Loucy (cell line): ENCODE data around the gene LINC01488.

Experiments
- H2AFZ ChIP-seq: fragments of 200-600 bp; sonication (generic); 2 replicates; pipeline ENCODE4 v1.6.0; 2016; ENCODE audit warnings: antibody characterized with exemption, mild to moderate bottlenecking, low read length, moderate library complexity
- H3F3A ChIP-seq: fragments of 200-600 bp; 2 replicates; pipeline ENCODE4 v1.6.0; 2016; ENCODE audit warnings: antibody characterized with exemption, low read depth, mild to moderate bottlenecking
- H3K27me3 ChIP-seq: fragments of 200-600 bp; sonication (generic); 2 replicates; pipeline ENCODE4 v1.6.1; 2014; ENCODE audit warnings: low read length, mild to moderate bottlenecking; ENCODE audit not compliant: insufficient read depth, poor library complexity, severe bottlenecking
- H3K36me3 ChIP-seq: fragments of 200-600 bp; sonication (generic); 2 replicates; pipeline ENCODE4 v1.6.1; 2016; ENCODE audit warnings: low read length; ENCODE audit not compliant: insufficient read depth
- H3K4me1 ChIP-seq: fragments of 200-600 bp; sonication (generic); 2 replicates; pipeline ENCODE4 v1.5.1; 2014; ENCODE audit warnings: low read length, mild to moderate bottlenecking; ENCODE audit not compliant: insufficient read depth, poor library complexity, severe bottlenecking
- H3K4me2 ChIP-seq: fragments of 200-600 bp; sonication (generic); 2 replicates; pipeline ENCODE4 v1.6.0; 2014; ENCODE audit warnings: antibody characterized with exemption, low read length, low read depth, mild to moderate bottlenecking; ENCODE audit not compliant: poor library complexity, severe bottlenecking
- H3K4me3 ChIP-seq: fragments of 200-600 bp; sonication (generic); 2 replicates; pipeline ENCODE4 v1.5.1; 2014; ENCODE audit warnings: low read length, mild to moderate bottlenecking, mixed read lengths; ENCODE audit not compliant: poor library complexity, severe bottlenecking
- H3K79me2 ChIP-seq: fragments of 200-600 bp; sonication (generic); 2 replicates; pipeline ENCODE4 v1.6.1; 2014; ENCODE audit warnings: low read length; ENCODE audit not compliant: insufficient read depth
- H3K9ac ChIP-seq: fragments of 200-600 bp; sonication (generic); 2 replicates; pipeline ENCODE4 v1.6.0; 2014; ENCODE audit warnings: mild to moderate bottlenecking, low read depth, low read length, moderate library complexity; ENCODE audit not compliant: poor library complexity, severe bottlenecking
- H3K9me2 ChIP-seq: fragments of 200-600 bp; sonication (generic); replicated peaks from 2 replicates; pipeline ENCODE4 v1.6.1; 2016; ENCODE audit warnings: low read depth, low read length, mixed read lengths
- H3K9me3 ChIP-seq: fragments of 200-600 bp; sonication (generic); 2 replicates; pipeline ENCODE4 v1.6.1; 2014; ENCODE audit warnings: mild to moderate bottlenecking, antibody characterized with exemption, low read length, low read depth; ENCODE audit not compliant: insufficient read depth
- H4K20me1 ChIP-seq: fragments of 200-600 bp; sonication (generic); 2 replicates; pipeline ENCODE4 v1.6.0; 2014; ENCODE audit warnings: antibody characterized with exemption, low read length, mild to moderate bottlenecking; ENCODE audit not compliant: insufficient read depth, poor library complexity, severe bottlenecking
- EZH2phosphoT487 ChIP-seq: fragments of 200-600 bp; IDR thresholded peaks from 2 replicates; pipeline ENCODE4 v1.6.1; 2018; ENCODE audit warnings: antibody characterized with exemption, mild to moderate bottlenecking, moderate library complexity, borderline replicate concordance
- TF ChIP-seq, protein P1 (sequence below): fragments of 200-600 bp; sonication (generic); conservative IDR thresholded peaks from 2 replicates; pipeline ENCODE4 v1.5.1; 2014; ENCODE audit warnings: mild to moderate bottlenecking, antibody characterized with exemption, low read length

LINC01488 gene

DNA sequence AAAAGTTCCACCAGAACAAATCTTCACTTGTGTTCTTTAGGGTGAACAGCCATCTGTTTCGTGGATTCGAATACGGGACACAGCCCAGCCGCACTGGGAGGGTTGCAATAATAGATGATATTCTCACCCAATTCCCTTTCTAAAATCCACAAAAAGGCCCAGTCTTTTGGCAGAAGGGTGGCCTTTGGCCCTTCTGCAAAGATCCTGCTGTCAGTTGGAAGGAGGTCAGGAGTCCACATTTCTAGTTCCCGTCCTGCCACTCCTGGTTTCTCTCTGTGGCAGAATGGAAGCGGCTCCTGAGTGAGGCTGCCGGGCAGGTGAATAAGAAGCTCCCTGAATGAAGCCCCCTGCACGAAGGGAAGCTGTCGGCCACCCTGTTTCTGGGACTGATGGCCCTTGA lies 11.2 kb upstream of the LINC01488 start:
- no peak overlapping the region for H3K4me2 ChIP-seq
- H3K36me3 ChIP-seq: no peaks in the 10 kb centered on the region
- no peaks in the 10 kb centered on the region for H3K9me3 ChIP-seq
- no peaks in the 10 kb centered on the region for H3K79me2 ChIP-seq
- TF ChIP-seq, protein P1, sequence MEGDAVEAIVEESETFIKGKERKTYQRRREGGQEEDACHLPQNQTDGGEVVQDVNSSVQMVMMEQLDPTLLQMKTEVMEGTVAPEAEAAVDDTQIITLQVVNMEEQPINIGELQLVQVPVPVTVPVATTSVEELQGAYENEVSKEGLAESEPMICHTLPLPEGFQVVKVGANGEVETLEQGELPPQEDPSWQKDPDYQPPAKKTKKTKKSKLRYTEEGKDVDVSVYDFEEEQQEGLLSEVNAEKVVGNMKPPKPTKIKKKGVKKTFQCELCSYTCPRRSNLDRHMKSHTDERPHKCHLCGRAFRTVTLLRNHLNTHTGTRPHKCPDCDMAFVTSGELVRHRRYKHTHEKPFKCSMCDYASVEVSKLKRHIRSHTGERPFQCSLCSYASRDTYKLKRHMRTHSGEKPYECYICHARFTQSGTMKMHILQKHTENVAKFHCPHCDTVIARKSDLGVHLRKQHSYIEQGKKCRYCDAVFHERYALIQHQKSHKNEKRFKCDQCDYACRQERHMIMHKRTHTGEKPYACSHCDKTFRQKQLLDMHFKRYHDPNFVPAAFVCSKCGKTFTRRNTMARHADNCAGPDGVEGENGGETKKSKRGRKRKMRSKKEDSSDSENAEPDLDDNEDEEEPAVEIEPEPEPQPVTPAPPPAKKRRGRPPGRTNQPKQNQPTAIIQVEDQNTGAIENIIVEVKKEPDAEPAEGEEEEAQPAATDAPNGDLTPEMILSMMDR: no peak
- no peak for TF ChIP-seq EZH2phosphoT487
- no peaks in the 10 kb centered on the region for H3K27me3 ChIP-seq
- H3K4me1 ChIP-seq: no peaks in the 10 kb centered on the region
- no peaks in the 10 kb centered on the region for H4K20me1 ChIP-seq
- no peak overlapping the region for H3K9ac ChIP-seq
- no peaks in the 10 kb centered on the region for H3K9me2 ChIP-seq
- no peak overlapping the region for H2AFZ ChIP-seq
- no peak overlapping the region for H3K4me3 ChIP-seq
- no peaks in the 10 kb centered on the region for H3F3A ChIP-seq

DNA sequence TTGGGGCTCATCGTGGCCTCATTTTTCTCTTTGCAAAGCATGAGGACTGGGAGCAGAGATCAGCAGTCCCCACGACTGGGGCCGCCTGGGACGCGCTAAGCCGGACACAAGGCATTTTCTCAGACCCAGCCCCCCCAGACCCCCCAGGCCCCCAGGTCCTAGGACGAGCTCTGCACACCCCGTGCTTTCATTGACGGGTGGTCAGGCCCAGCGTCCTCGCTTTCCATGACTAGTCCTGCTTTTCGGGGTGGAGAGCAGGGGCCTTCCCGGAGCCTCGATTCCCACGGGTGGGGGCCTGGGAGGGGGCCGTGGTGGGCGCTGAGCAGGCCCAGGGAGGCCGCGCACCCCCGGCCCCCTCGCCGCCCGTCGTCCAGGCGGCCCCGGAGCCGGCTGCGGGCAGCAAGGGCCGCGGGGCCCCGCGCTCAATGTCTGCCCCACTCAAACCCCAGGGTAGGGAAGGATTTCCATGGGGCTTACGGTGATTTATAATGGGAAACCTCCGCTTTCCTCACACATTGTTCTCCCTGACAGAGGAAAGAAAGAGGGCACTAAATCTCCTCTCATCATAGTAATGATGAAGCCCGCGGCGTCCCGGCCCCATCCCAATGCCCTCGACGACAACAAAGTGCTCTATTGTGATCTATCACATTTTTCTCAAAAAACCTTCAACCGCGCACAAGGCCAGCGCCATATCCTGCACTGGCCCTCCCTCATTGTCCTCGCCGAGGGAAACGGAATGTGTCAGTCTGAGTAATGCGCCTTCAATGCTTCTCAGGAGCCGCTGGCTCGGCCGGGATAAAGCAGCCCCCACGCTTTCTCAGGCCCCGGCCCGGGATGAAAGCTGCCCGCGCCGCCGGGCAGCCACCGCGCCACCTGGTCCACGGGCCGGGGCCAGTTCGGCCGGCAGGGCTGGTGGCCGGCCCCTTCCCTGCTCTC lies 10.4 kb upstream of the LINC01488 start:
- Histone ChIP-seq H4K20me1 (no peaks in the 10 kb centered on the region), H3K79me2 (no peaks in the 10 kb centered on the region), H3K9me2 (no peaks in the 10 kb centered on the region), H3K36me3 (no peaks in the 10 kb centered on the region), H3K27me3 (no peaks in the 10 kb centered on the region), H3K4me3 (no peak overlapping the region), H3K4me2 (no peak overlapping the region), H3K9me3 (no peaks in the 10 kb centered on the region), H2AFZ (no peak overlapping the region), H3K9ac (no peak overlapping the region), H3K4me1 (no peaks in the 10 kb centered on the region), H3F3A (no peaks in the 10 kb centered on the region)
- TF ChIP-seq EZH2phosphoT487: no peak
- TF ChIP-seq, protein P1: no peak

DNA sequence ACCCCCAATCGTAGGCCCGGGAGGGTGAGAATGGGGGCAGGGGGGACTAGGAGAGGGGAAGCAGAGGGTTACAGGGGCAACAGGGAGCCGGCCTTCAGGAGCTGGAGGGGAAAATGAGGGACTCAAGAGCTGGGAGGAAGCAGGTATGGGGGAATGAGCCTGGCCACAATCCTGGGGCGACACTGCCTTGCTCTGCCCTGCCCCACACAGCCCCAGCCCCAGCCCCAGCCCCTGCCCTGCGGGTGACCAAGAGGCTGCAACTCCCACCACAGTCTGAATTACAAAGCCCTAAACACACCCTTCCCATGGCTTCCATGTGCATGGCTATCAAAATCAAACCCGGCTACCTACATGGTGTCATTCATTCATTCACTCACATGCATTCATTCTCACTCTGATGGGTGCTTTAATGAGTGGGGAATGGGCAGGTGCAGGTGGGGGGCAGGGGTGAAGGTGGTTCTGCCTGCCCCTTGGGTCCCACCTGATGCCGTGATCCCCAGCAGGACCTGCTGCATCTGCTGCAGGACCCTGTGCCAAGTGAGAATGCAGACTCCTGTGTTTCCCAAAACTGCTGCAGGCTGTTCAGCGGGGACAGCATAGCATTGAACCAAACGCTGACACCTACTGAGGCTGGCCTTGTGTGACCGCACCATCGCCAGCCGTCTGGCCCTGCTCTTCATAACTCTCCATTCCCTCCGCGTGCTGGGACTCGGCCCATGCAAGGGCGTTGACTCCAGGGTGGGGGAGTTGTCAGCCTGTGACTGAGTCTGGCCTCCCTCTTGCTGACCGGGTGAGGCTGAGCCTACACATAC lies 9.5 kb upstream of the LINC01488 start:
- Histone ChIP-seq H2AFZ (no peak overlapping the region), H3K4me3 (no peak overlapping the region), H3K27me3 (no peaks in the 10 kb centered on the region), H4K20me1 (no peaks in the 10 kb centered on the region), H3F3A (no peaks in the 10 kb centered on the region), H3K9me3 (no peaks in the 10 kb centered on the region), H3K4me1 (no peaks in the 10 kb centered on the region), H3K9ac (no peak overlapping the region), H3K36me3 (no peaks in the 10 kb centered on the region), H3K79me2 (no peaks in the 10 kb centered on the region), H3K9me2 (no peaks in the 10 kb centered on the region), H3K4me2 (no peak overlapping the region)
- TF ChIP-seq, protein P1: no peak
- TF ChIP-seq EZH2phosphoT487: no peak
